GM19438 (cell line): ENCODE results near the gene STAMBP.
"Not testable (repeated sequence)": the region's sequence is repeated elsewhere in the genome, so short reads cannot be mapped to it uniquely, and the experiment has no call there.

Source experiments
- ATAC-seq: cut with Tn5 transposase; IDR thresholded peaks from one replicate; pipeline ENCODE4 v1.9.1; 2021; ENCODE audit warnings: low read depth; ENCODE audit not compliant: unreplicated experiment

Gene STAMBP

DNA sequence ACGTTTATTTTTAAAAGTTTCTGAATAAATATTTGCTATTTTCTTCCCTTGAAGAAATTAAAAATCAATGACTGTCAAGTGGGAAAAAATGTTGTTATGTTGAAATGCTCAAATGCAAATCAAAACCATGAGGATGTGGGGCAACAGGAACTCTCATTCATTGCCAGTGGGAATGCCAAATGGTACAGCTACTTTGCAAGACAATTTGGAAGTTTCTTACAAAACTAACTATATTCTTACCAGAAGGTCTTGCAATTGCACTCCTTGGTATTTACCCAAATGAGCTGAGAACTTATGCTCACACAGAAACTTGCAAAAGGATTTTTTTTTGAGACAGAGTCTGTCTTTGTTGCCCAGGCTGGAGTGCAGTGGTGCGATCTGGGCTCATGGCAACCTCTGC is 56.6 kb downstream of the STAMBP start:
- no peak for ATAC-seq

DNA sequence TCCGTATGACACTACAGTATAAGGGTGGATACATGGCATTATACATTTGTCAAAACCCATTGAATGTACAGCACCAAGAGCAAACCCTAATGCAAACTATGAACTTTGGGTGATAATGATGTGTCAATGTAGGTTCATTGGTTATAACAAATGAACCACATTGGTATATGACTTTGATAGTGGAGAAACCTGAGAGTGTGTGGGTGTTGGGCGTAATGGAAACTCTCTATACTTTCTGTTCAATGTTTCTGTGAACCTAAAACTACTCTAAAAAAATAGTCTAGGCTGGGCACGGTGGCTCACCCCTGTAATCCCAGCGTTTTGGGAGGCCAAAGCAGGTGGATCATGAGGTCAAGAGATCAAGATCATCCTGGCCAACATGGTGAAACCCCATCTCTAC is 57.6 kb downstream of the STAMBP start:
- ATAC-seq: no peak

GRCh38 chr2:73887596-73888353 is 59.0 kb downstream of the STAMBP start:
- not testable (repeated sequence) for ATAC-seq

- no peak for ATAC-seq
These were observed 59.6 kb downstream of the STAMBP start for GRCh38 chr2:73888388-73888787.

- no peak for ATAC-seq
These were observed 60.4 kb downstream of the STAMBP start for GRCh38 chr2:73889206-73889605.

DNA sequence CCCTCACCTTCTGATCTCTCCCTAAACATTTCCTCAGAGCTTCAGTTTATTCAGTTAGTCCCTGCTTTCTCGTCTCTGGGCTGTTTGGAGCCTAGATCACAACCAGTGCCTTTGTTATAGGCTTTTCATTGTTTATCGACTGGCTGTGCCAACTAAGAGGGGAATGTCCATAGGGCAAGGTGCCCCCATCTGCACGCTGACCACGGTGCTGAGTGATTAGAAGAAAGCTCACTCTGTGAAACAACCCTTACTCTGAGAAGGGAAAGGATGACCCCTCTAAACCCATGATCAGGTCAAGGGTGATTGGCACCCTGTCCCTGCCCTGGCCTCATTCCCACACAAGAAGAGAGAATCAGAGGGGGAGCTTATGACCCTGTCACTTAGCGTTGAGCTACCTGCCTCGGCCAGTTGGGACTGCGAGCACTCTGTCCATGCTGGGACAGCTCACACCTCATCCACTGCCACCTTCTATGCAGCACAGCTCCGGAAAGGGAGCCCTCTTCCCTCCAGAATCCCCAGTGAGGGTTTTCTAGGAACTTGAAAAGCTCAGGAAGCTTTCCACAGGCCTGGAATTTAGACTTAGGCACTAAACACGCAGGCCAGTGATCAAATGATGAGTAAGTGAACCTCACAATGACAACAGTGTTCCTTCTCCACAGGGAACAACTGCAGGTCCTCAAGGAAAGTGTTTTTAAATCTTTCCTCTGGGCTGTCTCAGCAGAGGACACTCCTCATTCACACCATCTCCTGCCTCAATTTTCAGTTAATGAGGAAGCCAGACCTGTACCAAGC is 61.7 kb downstream of the STAMBP start:
- ATAC-seq: no peak

DNA sequence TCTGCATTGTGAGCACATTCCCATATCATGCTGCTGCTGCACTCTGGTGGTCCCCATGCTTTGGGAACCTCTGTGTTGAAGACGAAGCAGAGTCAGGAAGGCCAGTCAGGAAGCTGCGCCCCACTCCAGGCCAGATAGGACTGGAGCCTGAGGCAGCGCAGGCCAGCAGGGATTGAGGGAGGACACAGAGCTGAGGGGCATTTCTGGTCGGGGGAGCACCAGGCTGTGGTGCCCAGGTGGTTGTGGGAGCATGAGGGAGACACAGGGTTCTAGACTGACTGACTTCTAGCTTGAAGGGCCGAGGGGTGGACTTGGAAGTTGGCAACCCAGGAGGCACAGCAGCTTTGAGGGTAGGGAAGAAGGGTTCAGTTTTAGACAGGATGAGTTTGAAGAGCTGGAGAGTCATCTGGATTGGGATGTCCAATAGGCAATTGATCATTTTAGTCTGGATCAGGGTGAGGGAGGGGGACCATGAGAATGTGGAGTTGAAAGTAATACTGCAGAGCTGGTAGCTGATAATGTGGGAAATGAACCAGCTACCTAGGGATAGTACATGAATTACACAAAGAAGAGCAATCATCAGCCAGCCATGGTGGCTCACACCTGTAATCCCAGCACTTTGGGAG is 62.6 kb downstream of the STAMBP start:
- no peak for ATAC-seq

DNA sequence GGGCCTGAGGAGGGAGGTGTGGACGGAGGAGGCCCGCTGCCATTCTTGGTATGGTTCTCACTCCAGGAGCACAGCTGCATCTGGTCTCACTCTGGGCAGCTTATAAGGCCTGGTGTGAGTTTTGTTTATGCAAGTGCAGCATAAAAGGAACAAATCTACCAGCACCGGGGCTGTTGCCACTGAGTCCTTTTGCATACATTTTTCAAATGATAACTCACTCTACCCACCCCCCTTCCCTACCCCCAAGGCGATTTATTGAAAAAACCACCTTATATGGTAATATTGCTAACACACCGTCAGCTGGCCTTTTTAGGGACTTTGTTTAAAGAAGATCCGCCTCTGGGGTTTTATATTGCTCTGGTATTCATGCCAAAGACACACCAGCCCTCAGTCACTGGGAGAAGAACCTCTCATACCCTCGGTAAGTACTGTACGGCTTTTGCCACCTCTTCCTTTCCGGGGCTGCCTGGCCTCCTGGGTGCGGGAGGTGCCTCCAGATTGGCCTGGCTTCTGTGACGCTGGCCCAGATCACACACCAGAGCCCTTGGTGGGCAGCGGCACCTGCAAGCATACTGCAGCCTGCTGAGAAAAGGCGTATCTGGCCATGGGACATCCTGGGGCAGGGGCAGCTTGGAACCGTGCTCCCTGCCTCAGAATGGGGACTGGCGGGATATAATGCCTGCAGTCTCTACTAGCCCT is 64.0 kb downstream of the STAMBP start, which contains the start of gene ACTG2:
Gene ACTG2 (plus strand): TSS at position 378 of the 699 bp plus-strand sequence. CDS start 8,304 bp downstream, outside the sequence.
- ATAC-seq: no peak

GRCh38 chr2:73893764-73894474 is 65.2 kb downstream of the STAMBP start:
- no peak for ATAC-seq

- no peak for ATAC-seq
These were observed 65.7 kb downstream of the STAMBP start for GRCh38 chr2:73894475-73894850.

GRCh38 chr2:73894877-73895276 is 66.1 kb downstream of the STAMBP start:
- no peak for ATAC-seq

GRCh38 chr2:73895473-73895872 is 66.7 kb downstream of the STAMBP start:
- ATAC-seq: no peak

- peak; percentile 64 for ATAC-seq
These were observed 67.8 kb downstream of the STAMBP start for GRCh38 chr2:73896362-73897239.

DNA sequence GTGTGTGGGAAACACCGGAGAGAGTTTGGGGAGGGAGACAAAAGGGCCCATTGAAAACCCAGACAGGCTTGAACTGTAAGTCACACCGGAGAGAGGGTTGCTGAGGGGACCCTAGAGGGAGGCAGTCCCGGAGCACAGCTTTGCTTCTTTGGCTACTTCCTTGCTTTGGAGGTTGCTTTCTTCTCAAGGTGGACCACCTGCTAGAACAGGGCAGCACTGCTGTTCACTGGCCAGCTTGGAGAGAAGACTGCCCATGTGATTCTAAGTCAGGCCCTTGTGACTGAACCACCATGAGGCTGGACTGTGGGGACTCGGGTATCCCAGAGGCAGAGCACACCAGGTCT is 68.5 kb downstream of the STAMBP start:
- ATAC-seq: no peak

DNA sequence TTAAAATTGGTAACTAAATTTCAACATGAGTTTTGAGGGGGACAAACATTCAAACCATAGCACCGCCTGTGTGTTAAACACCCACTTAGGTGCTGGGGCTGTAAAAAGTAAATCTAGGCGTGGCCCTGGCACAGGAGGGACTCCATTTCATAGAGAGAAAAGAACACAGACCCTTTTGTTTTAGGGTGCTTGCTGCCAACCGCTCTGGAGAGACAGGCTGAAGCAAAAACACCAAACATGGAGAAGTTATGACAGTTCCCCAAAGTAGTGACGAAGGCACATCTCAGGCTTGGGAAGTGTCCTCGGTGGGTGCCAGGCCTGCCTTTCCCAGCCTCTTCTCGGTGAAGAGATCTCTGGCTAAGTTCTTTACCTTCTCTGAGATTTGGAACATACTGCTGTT is 69.2 kb downstream of the STAMBP start:
- no peak for ATAC-seq

DNA sequence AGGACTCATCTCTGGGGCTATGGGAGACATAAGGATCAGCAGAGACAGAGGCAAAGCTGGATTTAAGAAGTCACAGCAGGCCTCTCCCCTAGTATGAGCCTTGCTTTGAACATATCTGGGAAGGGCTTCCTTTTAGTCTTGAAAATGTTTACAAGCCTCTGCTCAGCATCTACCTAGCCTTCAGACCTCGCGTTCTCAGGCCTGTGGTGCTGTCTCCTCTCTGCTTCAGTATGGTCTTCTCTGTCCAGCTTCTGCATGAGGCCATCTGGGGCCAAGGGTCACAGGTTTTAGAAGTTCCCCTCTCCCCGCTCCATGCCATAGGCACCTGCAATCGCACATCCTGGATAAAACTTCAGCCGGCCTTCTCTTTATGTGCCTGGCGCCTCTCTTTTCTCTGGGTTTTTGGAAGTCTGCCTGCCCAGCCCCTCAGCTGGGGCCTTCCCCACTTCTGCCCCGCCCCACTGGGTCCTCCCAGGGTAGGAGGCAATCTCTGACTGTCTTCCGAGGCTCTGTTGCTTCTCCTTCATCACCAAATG is 71.1 kb downstream of the STAMBP start:
- ATAC-seq: no peak

- no peak for ATAC-seq
These were observed 72.4 kb downstream of the STAMBP start for GRCh38 chr2:73901143-73901542.

- no peak for ATAC-seq
These were observed 73.5 kb downstream of the STAMBP start for GRCh38 chr2:73902284-73902683.

GRCh38 chr2:73903313-73903712 is 74.6 kb downstream of the STAMBP start:
- ATAC-seq: no peak
